Astrocyte of the cerebellum (primary cell): ENCODE data around the gene GMFB.
A peak's percentile ranks its signal among the peaks of the same experiment; 100 is the strongest.
"Not testable (repeated sequence)": the region's sequence is repeated elsewhere in the genome, so short reads cannot be mapped to it uniquely, and the experiment has no call there.

Experiments used
- DNase-seq: peaks from one replicate; pipeline ENCODE4 v3.0.0-alpha.2; 2011; ENCODE audit warnings: low read depth
- H3K4me3 ChIP-seq: 2 replicates; pipeline ENCODE4 v1.5.1; 2011; ENCODE audit warnings: mild to moderate bottlenecking, low read depth, low read length, moderate library complexity
- in situ Hi-C: cut with HindIII; loops from 2 replicates; pipeline ENCODE4 v1.10.0; 2017; ENCODE audit warnings: low sequenced_read_pairs
- TF ChIP-seq, protein P1 (sequence below): IDR thresholded peaks from 2 replicates; pipeline ENCODE4 v1.5.1; 2012; ENCODE audit warnings: low read length, low read depth, moderate library complexity, mild to moderate bottlenecking; ENCODE audit errors: missing control alignments

Gene GMFB

DNA sequence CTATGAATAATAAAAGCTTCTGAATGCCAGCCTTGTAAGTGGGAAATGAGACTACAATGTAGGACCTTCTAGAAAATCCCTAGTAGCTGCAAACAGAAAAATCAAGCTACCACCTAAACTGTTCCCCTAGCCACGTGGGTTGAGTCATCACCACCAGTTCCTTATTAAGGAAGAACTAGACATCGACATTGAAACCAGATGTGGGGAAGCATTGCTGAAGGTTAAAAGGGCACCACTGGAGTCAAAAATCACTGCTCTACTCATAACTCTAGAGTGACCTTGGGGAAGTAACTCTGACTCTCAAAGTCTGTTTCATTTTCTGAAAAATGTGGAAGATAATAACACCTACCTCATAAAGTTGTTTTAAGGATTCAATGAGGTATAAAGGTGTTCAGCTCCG, 38.2 kb downstream of the GMFB start:
- no peak for DNase-seq
- in situ Hi-C loops: no loop called here
- no peak overlapping the region for H3K4me3 ChIP-seq
- TF ChIP-seq, protein P1, sequence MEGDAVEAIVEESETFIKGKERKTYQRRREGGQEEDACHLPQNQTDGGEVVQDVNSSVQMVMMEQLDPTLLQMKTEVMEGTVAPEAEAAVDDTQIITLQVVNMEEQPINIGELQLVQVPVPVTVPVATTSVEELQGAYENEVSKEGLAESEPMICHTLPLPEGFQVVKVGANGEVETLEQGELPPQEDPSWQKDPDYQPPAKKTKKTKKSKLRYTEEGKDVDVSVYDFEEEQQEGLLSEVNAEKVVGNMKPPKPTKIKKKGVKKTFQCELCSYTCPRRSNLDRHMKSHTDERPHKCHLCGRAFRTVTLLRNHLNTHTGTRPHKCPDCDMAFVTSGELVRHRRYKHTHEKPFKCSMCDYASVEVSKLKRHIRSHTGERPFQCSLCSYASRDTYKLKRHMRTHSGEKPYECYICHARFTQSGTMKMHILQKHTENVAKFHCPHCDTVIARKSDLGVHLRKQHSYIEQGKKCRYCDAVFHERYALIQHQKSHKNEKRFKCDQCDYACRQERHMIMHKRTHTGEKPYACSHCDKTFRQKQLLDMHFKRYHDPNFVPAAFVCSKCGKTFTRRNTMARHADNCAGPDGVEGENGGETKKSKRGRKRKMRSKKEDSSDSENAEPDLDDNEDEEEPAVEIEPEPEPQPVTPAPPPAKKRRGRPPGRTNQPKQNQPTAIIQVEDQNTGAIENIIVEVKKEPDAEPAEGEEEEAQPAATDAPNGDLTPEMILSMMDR: no peak

DNA sequence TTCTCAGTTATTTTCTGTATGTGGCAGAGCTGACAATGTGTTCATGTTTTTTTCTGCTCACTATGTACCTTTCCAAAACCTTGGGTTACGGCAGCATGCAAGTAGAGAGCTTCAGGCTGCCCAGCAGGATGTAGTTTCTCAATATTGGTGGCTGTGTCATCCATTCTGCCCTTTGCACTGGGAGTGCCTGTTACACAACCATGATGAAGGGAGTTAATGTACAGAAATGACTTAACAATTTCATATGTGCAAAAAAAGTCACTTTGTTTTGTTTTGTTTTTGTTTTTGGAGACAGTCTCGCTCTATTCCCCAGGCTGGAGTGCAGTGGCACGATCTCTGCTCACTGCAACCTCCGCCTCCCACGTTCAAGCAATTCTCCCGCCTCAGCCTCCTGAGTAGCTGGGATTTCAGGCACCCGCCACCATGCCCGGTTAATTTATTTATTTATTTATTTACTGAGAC, 41.5 kb downstream of the GMFB start:
- no peak overlapping the region for H3K4me3 ChIP-seq

DNA sequence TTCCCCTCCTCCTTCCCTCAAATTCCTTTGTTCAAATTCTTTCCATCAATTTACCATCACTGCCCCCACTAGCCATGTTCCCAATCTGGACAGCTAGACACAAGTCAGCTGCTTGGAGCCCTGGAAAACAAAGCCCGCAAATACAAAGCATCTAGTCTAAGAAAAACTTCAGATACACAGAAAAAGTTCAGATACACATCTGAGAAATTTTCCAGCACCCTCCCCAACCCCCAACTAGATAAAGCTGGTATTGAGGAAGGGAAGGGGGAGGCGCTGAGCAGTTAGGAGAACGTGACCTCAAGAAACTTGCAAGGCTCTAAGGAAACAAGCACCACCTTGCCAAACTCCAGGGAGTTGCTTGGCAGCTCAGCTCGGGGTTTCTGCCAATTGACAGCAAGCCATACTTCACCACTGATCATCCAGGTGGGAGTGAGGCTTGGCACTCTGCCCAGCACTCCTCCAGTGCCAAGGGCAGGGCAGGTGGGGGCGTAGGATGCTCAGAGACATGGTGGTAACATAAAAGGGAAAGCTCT, 42.6 kb downstream of the GMFB start:
- H3K4me3 ChIP-seq: no peak overlapping the region
- no peak for DNase-seq
- TF ChIP-seq, protein P1: no peak
- in situ Hi-C loops: no loop called here

More for the DNA sequence above, 41.5 kb downstream of the GMFB start:
- DNase-seq: no peak
- in situ Hi-C loops: no loop called here
- TF ChIP-seq, protein P1: no peak

DNA sequence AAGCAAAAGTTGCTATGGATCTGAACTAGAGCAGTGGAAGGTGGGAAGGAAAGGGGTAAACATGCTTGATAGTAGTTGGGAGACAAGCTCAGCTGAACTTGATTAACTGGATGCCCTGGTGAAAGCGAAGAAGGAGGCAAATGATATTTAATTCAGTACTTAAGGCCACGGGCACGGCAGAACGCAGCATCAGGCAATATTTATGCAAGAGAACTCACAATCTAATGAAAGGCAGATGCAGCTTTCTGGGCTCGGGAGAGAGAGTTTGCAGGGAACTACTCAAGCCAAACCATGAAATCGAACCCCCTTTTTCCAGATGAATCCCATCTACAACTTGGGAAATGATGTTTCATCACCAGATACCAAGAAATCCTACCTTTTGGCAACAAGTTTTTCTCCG, 44.1 kb downstream of the GMFB start:
- in situ Hi-C loops: no loop called here
- H3K4me3 ChIP-seq: no peak overlapping the region
- TF ChIP-seq, protein P1: no peak
- no peak for DNase-seq

DNA sequence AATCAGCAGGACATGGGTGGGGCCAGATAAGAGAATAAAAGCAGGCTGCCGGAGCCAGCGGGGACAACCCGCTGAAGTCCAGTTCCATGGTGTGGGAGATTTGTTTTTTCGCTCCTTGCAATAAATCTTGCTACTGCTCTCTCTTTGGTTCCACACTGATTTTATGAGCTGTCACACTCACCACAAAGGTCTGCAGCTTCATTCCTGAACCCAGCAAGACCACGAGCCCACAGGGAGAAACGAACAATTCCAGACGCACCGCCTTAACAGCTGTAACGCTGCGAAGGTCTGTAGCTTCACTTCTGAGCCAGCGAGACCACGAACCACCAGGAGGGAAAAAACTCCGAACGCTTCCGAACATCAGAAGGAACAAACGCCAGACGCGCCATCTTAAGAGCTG, 44.8 kb downstream of the GMFB start:
- TF ChIP-seq, protein P1: no peak
- in situ Hi-C loops: no loop called here
- DNase-seq: peak; percentile 52

DNA sequence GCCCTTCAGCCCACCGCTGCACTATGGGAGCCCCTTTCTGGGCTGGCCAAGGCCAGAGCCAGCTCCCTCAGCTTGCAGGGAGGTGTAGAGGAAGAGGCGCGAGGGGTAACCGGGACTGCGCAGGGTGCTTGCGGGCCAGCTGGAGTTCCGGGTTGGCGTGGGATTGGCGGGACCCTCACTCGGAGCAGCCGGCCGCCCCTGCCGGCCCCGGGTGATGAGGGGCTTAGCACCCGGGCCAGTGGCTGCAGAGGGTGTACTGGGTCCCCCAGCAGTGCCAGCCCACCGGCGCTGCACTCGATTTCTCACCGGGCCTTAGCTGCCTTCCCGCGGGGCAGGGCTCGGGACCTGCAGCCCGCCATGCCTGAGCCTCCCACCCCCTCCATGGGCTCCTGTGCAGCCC, 45.8 kb downstream of the GMFB start:
- in situ Hi-C loops, DNase-seq, H3K4me3 ChIP-seq: not testable (repeated sequence)

More for the DNA sequence above, 44.8 kb downstream of the GMFB start:
- no peak overlapping the region for H3K4me3 ChIP-seq

DNA sequence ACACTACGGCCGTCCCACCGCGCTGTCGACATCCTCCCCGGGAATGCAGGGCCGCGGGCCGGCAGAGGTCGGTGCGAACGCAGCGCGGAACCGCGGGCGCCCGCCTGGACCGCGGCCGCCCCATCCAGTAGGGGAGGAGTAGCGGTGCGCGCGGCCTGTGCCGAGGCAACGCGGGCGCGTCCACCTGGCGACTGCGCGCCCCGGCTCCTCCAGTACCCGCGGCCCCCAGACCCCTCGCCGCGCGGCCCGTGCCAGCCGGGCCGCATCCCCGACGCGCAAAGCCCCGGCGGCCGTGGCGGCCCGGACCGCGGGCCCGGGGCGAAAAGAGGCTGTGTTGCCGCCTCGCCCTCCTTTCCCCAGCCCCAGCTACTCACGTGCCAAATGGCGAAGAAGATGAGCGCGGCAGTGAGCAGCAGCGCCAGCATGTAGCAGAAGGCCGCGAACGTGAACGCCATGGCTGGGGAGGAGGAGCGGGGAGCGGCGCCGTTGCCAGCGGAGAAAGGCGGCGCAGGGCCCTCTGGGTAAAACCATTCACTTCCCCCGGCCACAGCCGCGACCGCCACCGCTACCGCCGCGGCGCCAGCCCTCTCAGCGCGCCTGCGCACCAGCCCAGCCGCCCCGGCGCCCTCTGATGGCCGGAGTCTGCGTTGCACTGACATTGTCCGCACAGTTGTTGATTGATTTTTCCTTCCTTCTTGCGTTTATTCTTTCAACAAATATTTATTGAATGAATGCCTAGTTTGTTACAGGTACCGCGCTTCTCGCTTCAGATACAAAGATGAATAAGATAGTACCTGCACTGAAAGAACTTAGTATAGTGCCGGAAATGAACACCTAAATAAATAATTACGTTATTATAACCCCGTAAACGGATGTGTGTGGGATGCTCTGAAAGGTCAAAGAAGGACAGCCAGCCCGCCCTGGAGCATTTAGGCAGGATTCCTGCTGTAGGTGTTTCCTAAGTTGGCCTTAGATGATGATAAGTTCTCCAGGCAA, 47.6 kb downstream of the GMFB start, which contains the start of gene CNIH1:
Gene CNIH1 (minus strand): TSS at position 502 of the 996 bp plus-strand sequence. CDS start 47 bp downstream, at position 455.
- in situ Hi-C loops: no loop called here
- TF ChIP-seq, protein P1: peak; percentile 91
- peak within 1 kb of the TSS; percentile 61 for H3K4me3 ChIP-seq
- peak; percentile 79 for DNase-seq
